Measurements from ENCODE around the gene EPB41L5.

DNA sequence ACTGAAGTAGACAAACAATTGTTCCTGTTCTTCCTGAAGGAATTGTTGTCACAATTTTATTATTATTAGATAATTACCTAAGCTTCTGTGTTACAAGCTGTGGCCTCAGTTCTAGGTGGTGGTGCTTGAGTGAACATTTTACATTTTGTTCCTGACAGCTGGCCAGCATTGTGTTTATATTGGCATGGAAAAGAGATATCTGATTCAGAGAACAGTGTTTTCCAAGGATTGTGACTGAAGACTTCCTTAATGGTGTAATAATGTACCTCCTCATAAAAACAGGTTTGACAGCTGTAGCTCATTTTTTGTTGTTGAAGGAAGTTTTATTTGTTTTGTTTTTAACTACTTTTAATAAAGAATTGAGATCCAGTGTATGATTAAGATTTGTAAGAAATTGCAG, 95.2 kb downstream of the EPB41L5 start:
- TF ChIP-seq EP300 (IDR thresholded peaks at IDR 0.05) = peak in 1 of 4 donors; percentile 91
- TF ChIP-seq, protein P1, sequence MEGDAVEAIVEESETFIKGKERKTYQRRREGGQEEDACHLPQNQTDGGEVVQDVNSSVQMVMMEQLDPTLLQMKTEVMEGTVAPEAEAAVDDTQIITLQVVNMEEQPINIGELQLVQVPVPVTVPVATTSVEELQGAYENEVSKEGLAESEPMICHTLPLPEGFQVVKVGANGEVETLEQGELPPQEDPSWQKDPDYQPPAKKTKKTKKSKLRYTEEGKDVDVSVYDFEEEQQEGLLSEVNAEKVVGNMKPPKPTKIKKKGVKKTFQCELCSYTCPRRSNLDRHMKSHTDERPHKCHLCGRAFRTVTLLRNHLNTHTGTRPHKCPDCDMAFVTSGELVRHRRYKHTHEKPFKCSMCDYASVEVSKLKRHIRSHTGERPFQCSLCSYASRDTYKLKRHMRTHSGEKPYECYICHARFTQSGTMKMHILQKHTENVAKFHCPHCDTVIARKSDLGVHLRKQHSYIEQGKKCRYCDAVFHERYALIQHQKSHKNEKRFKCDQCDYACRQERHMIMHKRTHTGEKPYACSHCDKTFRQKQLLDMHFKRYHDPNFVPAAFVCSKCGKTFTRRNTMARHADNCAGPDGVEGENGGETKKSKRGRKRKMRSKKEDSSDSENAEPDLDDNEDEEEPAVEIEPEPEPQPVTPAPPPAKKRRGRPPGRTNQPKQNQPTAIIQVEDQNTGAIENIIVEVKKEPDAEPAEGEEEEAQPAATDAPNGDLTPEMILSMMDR (IDR thresholded peaks at IDR 0.05) = no peak

Data from upper lobe of left lung (tissue), 4 donors.